ENCODE results near the gene TPTE.
"Not testable (repeated sequence)": the region's sequence is repeated elsewhere in the genome, so short reads cannot be mapped to it uniquely, and the experiment has no call there.

DNA sequence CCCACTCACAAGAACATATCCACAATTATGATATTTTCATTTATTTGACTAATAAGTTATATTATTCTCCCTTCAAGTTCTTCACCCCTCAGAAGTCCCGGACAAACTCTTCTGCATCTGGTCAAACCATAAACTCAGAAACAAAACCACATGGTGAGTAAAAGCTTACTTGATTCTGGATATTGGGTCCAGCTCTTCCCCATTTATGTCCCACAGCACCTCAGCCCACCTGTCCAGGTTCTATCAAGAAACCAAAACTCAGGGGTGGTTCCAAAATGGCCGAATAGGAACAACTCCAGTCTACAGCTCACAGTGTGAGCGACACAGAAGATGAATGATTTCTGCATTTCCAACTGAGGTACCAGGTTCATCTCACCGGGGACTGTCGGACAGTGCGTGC is 109.4 kb downstream of the TPTE start:
- TF ChIP-seq, protein P1, sequence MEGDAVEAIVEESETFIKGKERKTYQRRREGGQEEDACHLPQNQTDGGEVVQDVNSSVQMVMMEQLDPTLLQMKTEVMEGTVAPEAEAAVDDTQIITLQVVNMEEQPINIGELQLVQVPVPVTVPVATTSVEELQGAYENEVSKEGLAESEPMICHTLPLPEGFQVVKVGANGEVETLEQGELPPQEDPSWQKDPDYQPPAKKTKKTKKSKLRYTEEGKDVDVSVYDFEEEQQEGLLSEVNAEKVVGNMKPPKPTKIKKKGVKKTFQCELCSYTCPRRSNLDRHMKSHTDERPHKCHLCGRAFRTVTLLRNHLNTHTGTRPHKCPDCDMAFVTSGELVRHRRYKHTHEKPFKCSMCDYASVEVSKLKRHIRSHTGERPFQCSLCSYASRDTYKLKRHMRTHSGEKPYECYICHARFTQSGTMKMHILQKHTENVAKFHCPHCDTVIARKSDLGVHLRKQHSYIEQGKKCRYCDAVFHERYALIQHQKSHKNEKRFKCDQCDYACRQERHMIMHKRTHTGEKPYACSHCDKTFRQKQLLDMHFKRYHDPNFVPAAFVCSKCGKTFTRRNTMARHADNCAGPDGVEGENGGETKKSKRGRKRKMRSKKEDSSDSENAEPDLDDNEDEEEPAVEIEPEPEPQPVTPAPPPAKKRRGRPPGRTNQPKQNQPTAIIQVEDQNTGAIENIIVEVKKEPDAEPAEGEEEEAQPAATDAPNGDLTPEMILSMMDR (IDR thresholded peaks at IDR 0.05; ENCODE audit: insufficient read depth, low read depth, low read length) = not testable (repeated sequence)
- not testable (repeated sequence) for TF ChIP-seq EZH2 (IDR thresholded peaks at IDR 0.05; ENCODE audit: insufficient read depth, low read length)

All from astrocyte (in vitro differentiated cells and primary cell).